Measurements from ENCODE around the gene FBXO38.

FBXO38 gene, protein sequence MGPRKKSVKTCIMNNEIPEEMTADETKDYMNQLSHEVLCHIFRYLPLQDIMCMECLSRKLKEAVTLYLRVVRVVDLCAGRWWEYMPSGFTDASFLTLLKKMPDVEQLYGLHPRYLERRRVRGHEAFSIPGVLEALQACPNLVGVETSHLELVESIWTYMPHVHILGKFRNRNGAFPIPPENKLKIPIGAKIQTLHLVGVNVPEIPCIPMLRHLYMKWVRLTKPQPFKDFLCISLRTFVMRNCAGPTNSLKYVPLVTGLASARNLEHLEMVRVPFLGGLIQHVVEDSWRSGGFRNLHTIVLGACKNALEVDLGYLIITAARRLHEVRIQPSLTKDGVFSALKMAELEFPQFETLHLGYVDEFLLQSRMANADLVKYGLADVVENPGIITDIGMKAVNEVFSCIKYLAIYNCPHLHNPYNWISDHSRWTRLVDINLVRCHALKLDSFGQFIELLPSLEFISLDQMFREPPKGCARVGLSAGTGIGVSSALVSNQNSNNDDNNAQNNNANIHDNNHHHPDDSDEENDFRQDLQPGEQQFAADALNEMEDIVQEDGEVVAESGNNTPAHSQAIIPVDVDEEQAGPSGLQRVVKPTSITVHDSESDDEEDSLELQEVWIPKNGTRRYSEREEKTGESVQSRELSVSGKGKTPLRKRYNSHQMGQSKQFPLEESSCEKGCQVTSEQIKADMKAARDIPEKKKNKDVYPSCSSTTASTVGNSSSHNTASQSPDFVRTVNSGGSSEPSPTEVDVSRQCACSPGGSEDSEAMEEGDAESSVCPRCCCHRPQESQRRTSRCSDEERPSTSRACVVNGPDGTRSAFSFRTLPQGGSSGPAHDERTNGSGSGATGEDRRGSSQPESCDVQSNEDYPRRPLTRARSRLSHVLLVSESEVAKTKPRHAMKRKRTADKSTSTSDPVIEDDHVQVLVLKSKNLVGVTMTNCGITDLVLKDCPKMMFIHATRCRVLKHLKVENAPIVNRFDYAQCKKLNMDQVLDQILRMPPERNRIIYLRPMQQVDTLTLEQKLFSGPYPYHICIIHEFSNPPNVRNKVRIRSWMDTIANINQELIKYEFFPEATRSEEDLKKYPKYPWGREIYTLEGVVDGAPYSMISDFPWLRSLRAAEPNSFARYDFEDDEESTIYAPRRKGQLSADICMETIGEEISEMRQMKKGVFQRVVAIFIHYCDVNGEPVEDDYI

DNA sequence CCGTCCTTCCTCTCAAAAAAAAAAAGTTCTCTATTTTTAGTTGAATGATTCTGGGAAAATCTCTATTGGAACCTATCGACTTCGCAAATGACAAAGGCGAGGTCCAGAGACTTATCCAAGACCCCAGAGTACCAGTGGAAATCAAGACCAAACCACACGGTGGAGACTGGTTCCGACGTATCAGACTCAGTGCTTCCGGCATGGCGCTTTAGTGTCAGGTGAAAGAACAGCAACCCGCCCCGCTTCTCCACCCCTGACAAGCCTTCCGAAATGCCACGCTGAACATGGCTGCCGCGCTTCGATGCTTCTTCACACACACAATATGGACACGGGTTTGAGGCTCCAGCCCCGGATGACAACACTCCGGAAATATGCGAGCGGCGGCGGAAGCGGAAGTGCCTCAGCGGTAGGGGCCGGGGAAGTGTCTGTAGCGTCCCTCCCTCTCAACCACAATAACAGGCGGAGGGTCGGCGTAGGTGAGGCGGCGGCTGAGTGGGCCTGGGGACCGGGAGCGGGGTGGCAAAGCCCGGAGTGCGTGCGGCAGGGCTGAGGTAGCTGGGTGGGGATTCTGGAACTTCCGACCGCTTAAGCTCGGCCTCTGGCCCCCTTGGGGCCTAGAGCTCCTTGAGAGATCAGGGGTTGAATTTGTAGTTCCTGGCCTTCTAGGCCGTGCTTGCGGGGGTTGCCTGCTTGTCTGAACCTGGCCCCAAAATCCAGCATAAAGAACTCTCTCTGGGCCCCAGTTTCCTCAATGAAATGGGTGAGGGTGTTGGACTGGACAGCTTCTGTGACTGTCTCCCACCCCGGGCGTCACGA is at the start of gene FBXO38:
Gene FBXO38 (plus strand): TSS at position 395 of the 816 bp plus-strand sequence. CDS start 10,819 bp downstream, outside the sequence.
- peak; percentile 95 to 98 for DNase-seq

DNA sequence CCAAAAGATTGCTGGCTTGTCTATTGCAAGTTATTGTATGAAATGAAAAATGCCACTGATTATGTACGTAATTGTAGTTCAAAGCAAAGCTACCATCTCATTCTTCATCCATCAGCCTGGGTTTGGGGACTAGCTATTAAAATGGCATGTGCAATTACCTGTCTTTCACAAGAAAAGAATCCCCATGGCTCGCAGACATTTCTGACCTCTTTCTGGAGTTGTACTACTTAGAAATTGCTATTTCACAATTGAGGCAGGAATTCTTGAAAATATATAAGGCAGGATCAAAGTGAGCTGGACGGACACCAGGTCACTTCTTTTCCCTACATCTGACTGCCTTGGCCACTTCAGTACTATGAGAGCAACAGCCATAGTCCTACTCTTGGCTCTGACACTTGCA is 48.5 kb upstream of the FBXO38 start, which contains the start of gene SPINK9:
Gene SPINK9 (plus strand): TSS at position 301 of the 400 bp plus-strand sequence. CDS start 55 bp downstream, at position 356.
- no peak for DNase-seq

DNA sequence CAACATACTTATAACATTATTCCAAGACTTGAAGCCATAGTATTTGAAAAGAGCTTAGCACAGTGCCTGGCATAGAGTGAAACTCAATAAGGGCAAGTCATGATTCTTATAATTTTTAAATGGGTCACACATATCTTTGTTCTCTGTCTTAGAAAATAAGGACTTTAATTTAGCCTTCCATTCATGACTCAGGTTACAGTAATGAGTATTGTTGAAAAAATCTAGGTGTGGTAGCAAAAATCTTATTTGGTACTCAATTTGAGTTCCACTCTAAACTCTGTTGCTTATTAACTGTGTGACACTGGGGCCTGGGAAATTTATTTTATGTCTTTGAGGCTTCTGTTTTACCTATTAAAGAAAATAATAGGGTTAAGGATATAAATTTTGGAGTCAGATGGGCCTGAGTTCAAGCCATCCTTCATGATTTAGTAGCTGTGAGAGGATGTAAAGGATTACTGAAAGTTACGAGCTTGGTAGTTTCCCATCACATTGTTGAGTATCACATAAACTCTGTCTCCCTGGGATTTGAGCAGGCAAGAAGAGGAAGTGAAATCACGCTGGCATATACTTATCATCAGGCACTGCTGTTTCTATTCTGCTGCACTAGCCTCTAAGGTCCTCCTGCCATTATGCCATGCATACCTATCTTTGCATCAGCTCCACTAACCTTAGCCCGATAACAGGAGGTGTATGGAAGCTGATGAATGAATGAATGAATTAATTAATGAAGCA is 46.9 kb upstream of the FBXO38 start:
- DNase-seq = no peak

DNA sequence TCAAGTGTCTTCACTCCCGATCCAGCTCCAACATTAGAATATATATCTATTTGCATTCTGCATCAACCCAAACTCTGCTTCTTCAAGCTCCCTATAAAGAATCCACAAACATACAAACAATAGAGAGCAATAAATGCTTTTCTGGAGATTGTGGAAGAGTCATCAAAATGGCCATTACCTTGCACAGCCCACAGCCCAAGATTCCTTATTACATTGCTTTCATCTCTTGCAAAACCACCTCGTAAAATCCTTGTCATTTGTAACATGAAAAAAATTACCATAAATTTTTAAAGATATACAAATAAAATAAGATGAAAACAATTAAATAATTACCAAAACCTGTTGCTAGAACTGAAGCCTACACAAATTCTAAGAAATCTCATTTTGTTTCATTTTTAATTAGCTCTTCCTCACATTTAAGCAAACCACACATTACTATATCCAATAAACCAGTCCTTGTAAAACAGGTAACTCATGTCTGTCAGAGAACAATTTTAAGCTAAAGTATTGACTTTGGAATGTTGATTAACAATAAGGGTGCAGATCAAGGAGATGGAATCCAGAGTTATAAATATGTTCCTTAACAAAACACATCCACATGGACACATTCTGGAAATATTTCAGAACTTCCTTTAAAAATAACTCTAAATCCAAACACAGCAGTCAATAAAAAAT is 41.2 kb upstream of the FBXO38 start:
- DNase-seq = no peak

DNA sequence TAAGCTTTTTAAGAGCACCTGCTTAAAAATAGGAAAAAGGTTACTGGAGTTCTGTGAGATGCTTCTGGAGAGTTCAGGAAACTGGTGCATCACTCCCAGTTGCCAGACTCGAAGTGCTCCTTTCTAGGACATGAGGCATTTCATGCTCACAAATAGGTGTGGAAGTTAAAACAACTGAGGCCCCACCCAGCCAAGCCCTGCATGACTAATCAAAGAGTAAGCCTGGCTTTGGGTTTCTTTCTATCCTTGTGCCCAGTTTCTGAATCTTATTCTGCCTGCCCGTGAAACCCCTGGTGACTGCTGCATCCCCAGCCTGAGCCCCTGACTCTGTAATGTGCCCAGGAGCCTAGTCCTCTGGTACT is 40.7 kb upstream of the FBXO38 start:
- peak in 1 of 2 experiments; percentile 4 for DNase-seq

DNA sequence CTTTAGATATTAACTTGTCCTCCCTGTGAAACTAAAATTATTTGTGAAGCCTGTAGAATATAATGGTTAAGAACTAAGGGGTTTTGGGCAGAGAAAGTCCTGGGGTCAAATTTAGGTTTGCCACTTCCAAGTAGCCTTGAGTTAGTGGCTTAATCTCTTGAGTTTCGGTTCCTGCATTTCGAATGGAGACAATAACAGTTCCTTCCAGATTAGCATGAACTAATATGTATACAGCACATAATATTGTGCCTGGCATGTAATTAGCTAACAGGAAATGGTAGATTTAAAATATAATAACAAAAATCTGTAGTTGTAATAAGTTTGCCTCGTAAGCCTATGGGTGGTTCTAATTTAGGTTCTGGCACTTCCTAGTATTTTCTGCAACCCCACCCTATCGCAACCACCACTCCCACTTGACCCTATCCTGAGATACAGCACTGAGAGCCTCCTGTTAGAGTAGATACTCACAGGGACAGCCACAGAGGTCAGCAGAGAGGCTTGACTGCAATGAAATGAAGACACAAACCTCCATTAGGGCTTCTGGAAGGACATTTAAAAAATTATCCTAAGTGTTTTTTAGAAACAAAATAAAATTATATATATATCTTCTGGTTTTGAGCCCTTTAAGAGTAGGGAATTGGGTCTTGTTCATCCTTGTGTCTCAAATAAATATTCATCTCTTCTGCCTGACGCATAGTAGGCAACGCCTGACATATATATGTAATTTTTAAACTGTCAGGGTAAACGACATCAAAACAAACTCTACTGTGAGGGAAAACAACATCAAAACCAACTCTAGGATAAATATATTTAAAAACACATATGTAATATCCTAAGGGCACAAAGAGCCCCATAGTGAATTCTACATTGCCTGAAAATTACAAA is 39.9 kb upstream of the FBXO38 start:
- DNase-seq = no peak

DNA sequence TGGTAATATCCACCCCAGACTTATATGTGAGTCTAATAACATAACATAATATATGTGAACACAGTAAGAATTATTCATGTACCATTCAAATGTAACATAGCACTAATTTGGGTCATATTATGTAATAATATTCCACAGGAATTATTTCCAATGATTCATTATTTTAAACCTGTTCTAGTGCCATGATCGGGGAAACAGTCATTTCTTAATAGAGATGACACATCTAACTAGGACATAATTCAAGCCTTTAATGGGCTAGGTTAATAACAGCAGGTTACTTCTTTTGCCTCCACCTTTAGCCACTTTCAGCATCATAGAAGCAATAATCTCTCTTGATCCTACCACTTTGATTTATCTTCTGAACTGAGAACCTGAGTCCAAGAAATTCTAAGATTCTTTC is 36.1 kb upstream of the FBXO38 start:
- no peak for DNase-seq

DNA sequence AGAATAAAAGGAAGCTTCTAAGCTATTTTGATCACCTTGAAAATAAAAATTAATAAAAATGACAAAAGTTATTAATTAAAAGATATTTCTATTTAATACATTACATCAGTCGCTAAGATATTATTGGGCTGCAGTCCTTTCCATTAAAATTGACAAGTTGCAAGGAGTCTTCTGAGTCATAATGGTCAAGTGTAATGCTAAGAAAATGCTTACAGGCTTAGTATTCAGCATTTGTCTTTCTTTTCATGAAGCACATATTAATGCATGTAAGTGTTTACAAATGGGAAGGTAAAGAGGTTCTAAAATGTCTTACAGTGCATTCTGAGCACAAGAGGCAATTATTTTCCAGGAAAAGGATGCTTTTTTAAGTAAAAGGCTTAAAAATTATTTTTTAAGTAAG is 31.1 kb upstream of the FBXO38 start:
- no peak for DNase-seq

DNA sequence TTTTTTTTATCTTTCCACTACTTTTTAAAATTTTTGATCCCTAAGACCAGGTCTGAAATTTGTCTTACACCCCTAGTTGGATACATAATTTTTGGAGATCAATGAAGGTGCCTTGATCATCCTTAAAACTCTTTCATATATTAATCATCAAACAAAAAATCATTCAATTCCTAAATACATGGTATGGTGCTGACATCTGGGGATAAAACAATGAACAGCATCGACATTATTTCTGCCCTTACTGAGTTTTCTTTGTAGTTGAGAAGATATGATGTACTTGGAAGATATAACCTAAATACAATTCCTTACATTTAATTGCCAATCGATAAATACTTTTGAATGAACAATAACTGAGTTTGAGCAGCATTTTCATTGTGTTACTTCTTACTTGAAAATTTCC is 30.1 kb upstream of the FBXO38 start:
- no peak for DNase-seq

DNA sequence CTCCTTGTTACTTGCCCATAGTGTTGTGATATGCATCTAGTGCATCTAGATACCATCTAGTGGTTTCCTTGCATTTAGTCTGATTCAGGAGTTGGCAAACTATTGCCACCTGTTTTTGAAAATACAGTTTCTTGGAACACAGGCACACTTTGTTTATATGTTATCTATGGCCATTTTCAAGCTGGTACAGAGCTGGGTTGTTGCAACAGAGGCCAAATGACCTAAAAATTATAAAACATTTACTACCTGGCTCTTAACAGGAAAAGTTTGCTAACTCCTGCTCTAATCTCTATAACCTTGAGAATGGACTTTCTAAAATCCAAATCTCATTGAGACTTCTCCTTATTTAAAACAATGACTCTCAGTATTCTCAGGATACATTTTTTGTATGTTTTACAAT is 19.4 kb upstream of the FBXO38 start:
- DNase-seq = no peak

DNA sequence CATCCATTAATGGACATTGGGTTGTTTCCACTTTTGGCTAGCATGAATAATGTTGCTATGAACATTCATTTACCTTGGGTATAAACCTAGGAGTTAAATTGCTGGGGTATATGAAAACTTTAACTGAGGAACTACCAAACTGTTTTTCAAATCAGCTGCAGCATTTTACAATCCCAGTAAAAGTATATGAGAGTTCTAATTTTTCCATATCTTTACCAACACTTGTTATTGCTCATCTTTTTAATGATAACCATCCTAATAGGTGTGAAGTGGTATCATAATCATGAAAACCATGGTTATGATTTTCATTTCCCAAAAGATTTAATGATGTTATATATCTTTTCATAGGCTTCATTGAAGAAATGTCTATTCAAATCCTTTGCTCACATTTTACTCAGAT is 15.5 kb upstream of the FBXO38 start:
- DNase-seq = no peak

DNA sequence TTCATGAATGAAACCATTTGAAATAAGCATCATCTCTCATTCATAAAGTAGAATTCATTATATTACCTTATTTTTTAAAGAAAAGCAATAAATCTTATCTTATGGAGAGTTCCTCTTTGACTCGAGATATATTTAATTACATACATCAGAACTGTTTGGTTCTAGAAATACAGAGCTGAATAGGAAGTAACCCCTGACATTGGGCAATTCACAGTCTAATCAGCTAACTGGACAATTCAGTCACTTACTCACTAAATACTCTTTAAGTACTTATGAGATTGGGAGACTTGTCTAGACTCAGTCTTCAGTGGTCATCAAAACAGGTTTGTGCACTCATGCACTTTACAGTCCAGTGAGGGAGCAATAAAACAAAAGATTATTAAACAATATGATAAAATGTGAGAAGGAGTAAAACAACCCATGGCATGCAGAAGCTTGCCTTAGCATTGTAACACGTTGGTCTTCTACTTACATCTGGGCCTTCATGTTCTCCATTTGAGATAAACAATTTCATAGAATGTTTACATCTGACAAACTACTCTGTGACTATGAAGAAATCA is 11.5 kb upstream of the FBXO38 start:
- no peak for DNase-seq

DNA sequence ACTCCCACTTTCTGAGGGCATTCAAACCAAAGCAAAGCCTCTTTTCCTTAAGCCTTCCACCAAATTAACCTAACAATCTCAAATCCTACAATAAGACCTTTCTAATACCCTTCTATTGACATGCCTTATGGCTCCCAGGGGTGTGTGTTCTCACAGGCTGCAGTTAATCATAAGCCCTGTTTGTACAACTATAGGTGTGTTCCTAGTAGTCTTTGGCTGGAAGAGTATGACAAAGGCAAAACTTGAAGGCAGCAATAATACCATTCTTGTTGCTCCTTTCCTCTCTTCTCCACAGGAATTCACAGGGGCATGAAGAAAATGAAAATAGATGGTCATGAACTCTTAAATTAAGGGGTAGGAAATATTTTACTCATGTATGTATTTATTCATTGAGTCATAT is 10.9 kb upstream of the FBXO38 start:
- no peak for DNase-seq

DNA sequence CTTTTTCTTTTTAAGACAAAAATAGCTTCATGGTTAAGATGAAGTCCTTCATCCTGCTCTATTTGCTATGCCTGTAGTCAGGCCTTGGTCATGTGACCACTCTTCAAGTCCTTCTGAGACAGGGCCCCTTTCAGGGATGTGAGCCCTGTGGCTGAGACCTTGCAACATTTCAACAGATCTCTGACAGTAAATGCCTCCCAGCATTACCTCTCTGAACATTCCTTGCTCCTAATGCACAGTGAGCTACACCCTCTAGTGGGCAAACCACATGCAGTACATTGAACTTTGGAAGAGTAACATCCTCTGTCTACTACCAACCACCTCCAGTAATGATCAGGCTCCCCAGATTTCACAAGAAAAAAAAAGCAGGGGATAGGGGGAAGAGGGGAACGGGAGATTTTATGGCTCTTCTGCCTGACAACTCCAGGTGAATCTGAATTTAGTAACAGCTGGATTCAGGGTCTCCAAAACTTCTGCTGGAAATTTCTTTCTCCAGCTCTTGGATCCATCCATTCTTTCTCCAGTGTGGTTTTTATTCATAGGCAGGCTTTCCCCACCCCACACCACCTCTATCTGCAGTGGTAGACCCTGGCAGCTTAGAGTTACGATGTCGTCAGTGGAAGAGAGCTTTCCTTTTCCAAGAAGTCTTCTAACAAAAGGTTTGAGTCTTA is 8.9 kb upstream of the FBXO38 start:
- peak in 1 of 2 experiments; percentile 65 for DNase-seq

DNA sequence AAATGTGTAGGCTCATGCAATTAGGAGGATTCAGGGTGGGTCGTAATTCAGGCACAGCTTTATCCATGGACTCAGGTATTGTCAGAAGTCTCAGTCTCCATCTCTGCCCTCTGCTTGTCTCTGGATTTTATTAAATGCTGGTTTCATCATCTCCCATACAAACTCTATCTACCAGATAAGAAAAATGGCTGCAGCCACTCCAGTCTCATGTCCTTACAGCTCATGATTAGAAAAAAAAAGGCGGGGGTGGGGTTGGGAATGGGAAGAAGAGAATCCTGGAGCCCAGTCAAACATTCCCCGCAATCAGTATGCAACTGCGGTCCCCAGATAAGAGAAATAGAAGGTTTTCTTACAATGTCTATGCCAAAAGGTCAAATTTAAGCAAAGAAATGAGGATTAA is 7.6 kb upstream of the FBXO38 start:
- DNase-seq = no peak

DNA sequence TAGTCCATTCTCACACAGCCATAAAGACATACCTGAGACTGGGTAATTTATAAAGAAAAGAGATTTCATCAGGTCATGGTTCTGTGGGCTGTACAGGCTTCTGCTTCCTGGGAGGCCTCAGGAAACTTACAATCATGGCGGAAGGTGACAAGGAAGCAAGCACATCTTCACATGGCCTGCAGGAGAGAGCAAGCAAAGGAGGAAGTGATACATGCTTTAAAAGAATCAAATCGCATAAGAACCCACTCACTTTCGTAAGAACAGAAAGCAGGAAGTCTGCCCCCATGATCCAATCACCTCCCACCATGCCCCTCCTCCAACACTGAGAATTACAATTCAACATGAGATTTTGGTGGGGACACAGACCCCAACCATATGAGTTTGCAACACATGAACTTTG is 5.1 kb upstream of the FBXO38 start:
- no peak for DNase-seq

DNA sequence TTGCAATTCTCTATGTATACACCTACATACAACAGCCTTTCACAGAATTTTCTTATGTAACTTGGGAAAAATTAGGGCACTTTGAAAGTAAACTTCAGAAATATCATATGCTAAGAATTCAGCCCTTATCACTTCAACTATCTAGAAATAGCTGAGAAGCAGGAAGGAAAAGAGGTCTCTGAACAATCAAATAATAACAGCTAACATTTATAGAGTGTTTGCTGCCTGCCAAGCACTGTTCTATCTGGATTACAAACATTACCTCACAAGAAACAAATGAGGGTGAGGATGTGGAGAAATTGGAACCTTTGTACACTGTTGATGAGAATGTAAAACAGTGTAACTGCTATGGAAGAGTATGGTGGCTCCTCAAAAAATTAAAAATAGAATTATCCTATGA is 4.4 kb upstream of the FBXO38 start:
- DNase-seq = no peak

DNA sequence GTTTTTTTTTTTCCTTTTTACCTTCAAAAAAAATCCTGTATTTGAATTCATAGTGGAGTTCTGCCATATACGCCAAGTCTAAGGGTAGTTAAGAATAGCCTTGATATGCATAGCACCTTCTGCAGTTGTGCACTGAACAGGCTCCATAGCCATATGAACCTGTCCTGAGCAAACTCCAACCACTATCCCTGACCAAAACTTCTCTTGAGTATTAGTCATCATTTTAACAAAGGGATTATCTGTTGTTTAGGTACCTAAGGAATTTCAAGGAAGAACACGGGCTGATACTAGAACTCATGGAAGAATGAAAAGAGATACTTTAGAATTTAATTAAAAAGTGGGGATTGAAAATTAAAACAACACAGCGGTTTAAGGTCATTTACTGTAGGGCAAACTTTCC is 1.9 kb upstream of the FBXO38 start:
- no peak for DNase-seq

DNA sequence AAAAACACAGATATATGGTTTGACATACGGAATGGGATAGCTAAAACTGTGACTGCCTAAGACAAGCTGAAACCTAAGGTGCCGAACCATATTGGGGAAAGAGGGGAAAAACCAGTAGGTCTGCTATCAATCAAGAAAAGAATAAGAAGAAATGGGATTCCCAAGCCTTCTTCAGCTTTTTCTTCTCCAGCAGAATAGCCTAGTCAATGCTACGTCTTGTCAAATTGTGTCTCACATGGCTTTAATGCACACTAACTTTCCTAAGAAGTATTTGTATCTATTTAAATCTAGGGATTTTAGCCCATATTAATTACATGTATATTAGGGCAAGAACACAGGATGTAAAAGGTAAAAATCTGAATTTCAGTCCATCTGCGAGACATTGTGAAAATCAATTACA is 797 bp upstream of the FBXO38 start:
- DNase-seq = no peak
